ENCODE results near the gene EID2. TPM values are rescaled to one million over a fixed set of nuclear protein-coding genes. Genes with fewer than 3 reads are reported as not detected.

EID2 gene
- total RNA-seq, 1 donor from 2014 or later, result 17.2 TPM

DNA sequence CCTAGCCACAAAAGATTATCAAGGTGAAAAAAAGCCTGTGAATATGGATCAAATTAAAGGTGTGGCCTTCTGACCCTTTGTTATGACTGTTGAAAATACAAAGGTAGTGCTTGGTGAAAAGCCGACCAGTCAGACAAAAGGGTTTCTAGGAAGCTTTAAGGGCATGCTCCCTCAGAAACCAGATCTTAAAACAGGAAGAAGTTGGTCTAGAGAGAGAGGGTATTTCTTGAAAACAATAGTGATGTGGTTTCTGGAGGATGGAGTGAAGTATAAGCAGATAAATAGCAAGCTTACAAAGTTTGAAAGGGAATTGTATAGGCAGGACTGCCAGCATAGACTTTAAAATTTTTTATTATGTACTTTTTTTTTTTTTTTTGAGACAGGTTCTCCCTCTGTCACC lies 5.0 kb upstream of the EID2 start:
- no peaks in the 10 kb centered on the region for H4K20me1 ChIP-seq (ENCODE audit: insufficient read depth, low read length)
- Mint-ChIP-seq H3K4me1 (ENCODE audit: low read depth, unreplicated experiment) (peaks cover 2% of the 10 kb centered on the region), H3K36me3 (ENCODE audit: low read depth, unreplicated experiment) (no peaks in the 10 kb centered on the region), H3K27me3 (ENCODE audit: low read depth, unreplicated experiment) (peaks cover 27% of the 10 kb centered on the region), H3K27ac (ENCODE audit: unreplicated experiment) (no peak overlapping the region), H3K4me3 (ENCODE audit: unreplicated experiment) (no peak overlapping the region), H3K9me3 (ENCODE audit: unreplicated experiment) (no peaks in the 10 kb centered on the region)
- H3K27ac ChIP-seq (ENCODE audit: low read depth, low read length), result no peak overlapping the region
- H3K9ac ChIP-seq (ENCODE audit: low read length), result no peak overlapping the region
- no peak overlapping the region for H3K4me3 ChIP-seq (ENCODE audit: insufficient read depth, low read depth, low read length)
- H3K79me2 ChIP-seq (ENCODE audit: insufficient read depth, low read length), result no peaks in the 10 kb centered on the region
- TF ChIP-seq, protein P1, sequence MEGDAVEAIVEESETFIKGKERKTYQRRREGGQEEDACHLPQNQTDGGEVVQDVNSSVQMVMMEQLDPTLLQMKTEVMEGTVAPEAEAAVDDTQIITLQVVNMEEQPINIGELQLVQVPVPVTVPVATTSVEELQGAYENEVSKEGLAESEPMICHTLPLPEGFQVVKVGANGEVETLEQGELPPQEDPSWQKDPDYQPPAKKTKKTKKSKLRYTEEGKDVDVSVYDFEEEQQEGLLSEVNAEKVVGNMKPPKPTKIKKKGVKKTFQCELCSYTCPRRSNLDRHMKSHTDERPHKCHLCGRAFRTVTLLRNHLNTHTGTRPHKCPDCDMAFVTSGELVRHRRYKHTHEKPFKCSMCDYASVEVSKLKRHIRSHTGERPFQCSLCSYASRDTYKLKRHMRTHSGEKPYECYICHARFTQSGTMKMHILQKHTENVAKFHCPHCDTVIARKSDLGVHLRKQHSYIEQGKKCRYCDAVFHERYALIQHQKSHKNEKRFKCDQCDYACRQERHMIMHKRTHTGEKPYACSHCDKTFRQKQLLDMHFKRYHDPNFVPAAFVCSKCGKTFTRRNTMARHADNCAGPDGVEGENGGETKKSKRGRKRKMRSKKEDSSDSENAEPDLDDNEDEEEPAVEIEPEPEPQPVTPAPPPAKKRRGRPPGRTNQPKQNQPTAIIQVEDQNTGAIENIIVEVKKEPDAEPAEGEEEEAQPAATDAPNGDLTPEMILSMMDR (IDR thresholded peaks at IDR 0.05; ENCODE audit: insufficient read depth, low read depth, low read length), result no peak
- no peak for TF ChIP-seq EZH2 (IDR thresholded peaks at IDR 0.05; ENCODE audit: insufficient read depth, low read length)
- no peaks in the 10 kb centered on the region for H3K9me3 ChIP-seq (ENCODE audit: insufficient read depth, low read depth, low read length)
- no peak for DNase-seq (ENCODE audit: low read depth)
- FAIRE-seq, result no peak
- H3K4me1 ChIP-seq (ENCODE audit: insufficient read depth, low read length), result no peaks in the 10 kb centered on the region
- H3K36me3 ChIP-seq (ENCODE audit: insufficient read depth, low read length), result no peaks in the 10 kb centered on the region
- H2AFZ ChIP-seq (ENCODE audit: low read depth, low read length), result no peak overlapping the region
- H3K27me3 ChIP-seq (ENCODE audit: insufficient read depth, low read length), result peaks cover 3% of the 10 kb centered on the region
- H3K4me2 ChIP-seq (ENCODE audit: low read length), result no peak overlapping the region

DNA sequence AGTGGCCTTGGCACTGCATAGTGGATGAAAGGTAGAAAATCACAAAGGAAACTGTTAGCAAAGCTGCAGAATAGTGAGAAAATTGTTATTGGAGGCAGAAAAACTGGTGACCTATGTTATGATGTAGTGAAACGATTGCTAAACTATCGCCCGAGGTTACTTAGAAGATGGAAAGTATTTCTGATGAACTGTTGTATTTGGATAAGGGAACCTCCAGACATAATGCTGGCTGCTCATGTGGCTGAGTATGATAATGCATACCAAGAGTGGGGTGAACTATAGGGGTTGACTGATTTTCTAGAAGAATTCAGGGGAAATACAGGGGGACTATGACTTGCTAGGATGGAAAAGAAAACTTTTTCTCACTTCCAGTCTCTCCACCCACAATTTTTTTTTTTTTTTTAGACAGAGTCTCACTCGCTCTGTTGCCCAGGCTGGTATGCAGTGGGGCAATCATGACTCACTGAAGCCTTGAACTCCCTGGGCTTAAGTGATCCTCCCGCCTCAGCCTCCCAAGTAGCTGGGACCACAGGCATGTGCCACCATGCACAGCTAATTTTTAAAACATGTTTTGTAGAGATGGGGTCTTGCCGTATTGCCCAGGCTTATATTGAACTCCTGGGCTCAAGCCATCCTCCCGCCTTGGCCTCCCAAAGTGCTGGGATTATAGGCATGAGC lies 4.4 kb upstream of the EID2 start:
- Histone ChIP-seq H3K79me2 (ENCODE audit: insufficient read depth, low read length) (peaks cover 3% of the 10 kb centered on the region), H3K27ac (ENCODE audit: low read depth, low read length) (no peak overlapping the region), H3K4me3 (ENCODE audit: insufficient read depth, low read depth, low read length) (no peak overlapping the region), H3K36me3 (ENCODE audit: insufficient read depth, low read length) (no peaks in the 10 kb centered on the region), H4K20me1 (ENCODE audit: insufficient read depth, low read length) (no peaks in the 10 kb centered on the region), H3K4me2 (ENCODE audit: low read length) (no peak overlapping the region), H3K9me3 (ENCODE audit: insufficient read depth, low read depth, low read length) (no peaks in the 10 kb centered on the region), H3K4me1 (ENCODE audit: insufficient read depth, low read length) (peaks cover under 1% of the 10 kb centered on the region), H2AFZ (ENCODE audit: low read depth, low read length) (no peak overlapping the region), H3K27me3 (ENCODE audit: insufficient read depth, low read length) (peaks cover 3% of the 10 kb centered on the region), H3K9ac (ENCODE audit: low read length) (no peak overlapping the region)
- Mint-ChIP-seq H3K27me3 (ENCODE audit: low read depth, unreplicated experiment) (peaks cover 25% of the 10 kb centered on the region), H3K36me3 (ENCODE audit: low read depth, unreplicated experiment) (no peaks in the 10 kb centered on the region), H3K4me3 (ENCODE audit: unreplicated experiment) (no peak overlapping the region), H3K9me3 (ENCODE audit: unreplicated experiment) (no peaks in the 10 kb centered on the region), H3K4me1 (ENCODE audit: low read depth, unreplicated experiment) (peaks cover 2% of the 10 kb centered on the region), H3K27ac (ENCODE audit: unreplicated experiment) (no peak overlapping the region)
- TF ChIP-seq EZH2 (IDR thresholded peaks at IDR 0.05; ENCODE audit: insufficient read depth, low read length), result no peak
- TF ChIP-seq, protein P1 (IDR thresholded peaks at IDR 0.05; ENCODE audit: insufficient read depth, low read depth, low read length), result no peak
- FAIRE-seq, result no peak
- no peak for DNase-seq (ENCODE audit: low read depth)

DNA sequence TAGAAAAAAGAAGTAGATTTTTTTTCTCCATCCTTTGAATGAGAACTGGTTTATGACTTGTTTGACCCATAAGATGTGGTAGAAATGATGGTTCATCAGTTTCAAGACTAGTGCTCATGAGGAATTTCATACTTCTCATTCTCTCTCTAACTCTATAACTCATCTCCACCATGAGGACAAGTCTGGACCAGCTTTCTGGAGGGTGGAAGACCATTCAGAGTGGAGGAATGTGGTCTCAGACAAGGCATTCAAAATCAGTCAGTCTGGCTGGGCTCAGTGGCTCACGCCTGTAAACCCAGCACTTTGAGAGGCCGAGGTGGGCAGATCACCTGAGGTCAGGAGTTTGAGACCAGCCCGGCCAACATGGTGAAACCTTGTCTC lies 3.5 kb upstream of the EID2 start:
- TF ChIP-seq, protein P1 (IDR thresholded peaks at IDR 0.05; ENCODE audit: insufficient read depth, low read depth, low read length), result no peak
- TF ChIP-seq EZH2 (IDR thresholded peaks at IDR 0.05; ENCODE audit: insufficient read depth, low read length), result no peak
- DNase-seq (ENCODE audit: low read depth) (no peak), FAIRE-seq (no peak)
- Mint-ChIP-seq H3K4me1 (ENCODE audit: low read depth, unreplicated experiment) (peaks cover 2% of the 10 kb centered on the region), H3K27me3 (ENCODE audit: low read depth, unreplicated experiment) (peaks cover 21% of the 10 kb centered on the region), H3K27ac (ENCODE audit: unreplicated experiment) (no peak overlapping the region), H3K4me3 (ENCODE audit: unreplicated experiment) (no peak overlapping the region), H3K9me3 (ENCODE audit: unreplicated experiment) (no peaks in the 10 kb centered on the region), H3K36me3 (ENCODE audit: low read depth, unreplicated experiment) (no peaks in the 10 kb centered on the region)
- no peak overlapping the region for H3K27ac ChIP-seq (ENCODE audit: low read depth, low read length)
- H3K4me2 ChIP-seq (ENCODE audit: low read length), result no peak overlapping the region
- H2AFZ ChIP-seq (ENCODE audit: low read depth, low read length), result no peak overlapping the region
- no peak overlapping the region for H3K9ac ChIP-seq (ENCODE audit: low read length)
- H3K4me3 ChIP-seq (ENCODE audit: insufficient read depth, low read depth, low read length), result no peak overlapping the region
- no peaks in the 10 kb centered on the region for H3K36me3 ChIP-seq (ENCODE audit: insufficient read depth, low read length)
- peaks cover 3% of the 10 kb centered on the region for H3K27me3 ChIP-seq (ENCODE audit: insufficient read depth, low read length)
- peaks cover 12% of the 10 kb centered on the region for H3K79me2 ChIP-seq (ENCODE audit: insufficient read depth, low read length)
- H3K9me3 ChIP-seq (ENCODE audit: insufficient read depth, low read depth, low read length), result no peaks in the 10 kb centered on the region
- H4K20me1 ChIP-seq (ENCODE audit: insufficient read depth, low read length), result peaks cover 7% of the 10 kb centered on the region
- peaks cover 10% of the 10 kb centered on the region for H3K4me1 ChIP-seq (ENCODE audit: insufficient read depth, low read length)
